ENCODE data around the gene KLF16. TPM values are rescaled to one million over a fixed set of nuclear protein-coding genes. Genes with fewer than 3 reads are reported as not detected.

KLF16 gene
- polyA plus RNA-seq, 1 donor, result 13.6 TPM

DNA sequence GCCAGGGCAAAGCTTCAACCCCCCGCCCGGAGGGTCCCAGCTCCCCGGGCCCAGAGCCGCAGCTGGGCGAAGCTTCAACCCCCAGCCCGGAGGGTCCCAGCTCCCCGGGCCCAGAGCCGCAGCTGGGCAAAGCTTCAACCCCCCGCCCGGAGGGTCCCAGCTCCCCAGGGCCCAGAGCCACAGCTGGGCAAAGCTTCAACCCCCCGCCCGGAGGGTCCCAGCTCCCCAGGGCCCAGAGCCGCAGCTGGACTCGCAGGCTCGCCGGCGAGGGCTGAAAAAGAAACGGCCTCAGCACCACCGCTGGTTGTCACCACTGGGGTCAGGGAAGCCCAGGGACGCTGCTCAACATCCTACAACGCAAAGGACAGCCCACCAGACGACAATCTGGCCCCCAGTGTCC lies 20.3 kb downstream of the KLF16 start:
- no peak for DNase-seq (ENCODE audit: low read depth)

DNA sequence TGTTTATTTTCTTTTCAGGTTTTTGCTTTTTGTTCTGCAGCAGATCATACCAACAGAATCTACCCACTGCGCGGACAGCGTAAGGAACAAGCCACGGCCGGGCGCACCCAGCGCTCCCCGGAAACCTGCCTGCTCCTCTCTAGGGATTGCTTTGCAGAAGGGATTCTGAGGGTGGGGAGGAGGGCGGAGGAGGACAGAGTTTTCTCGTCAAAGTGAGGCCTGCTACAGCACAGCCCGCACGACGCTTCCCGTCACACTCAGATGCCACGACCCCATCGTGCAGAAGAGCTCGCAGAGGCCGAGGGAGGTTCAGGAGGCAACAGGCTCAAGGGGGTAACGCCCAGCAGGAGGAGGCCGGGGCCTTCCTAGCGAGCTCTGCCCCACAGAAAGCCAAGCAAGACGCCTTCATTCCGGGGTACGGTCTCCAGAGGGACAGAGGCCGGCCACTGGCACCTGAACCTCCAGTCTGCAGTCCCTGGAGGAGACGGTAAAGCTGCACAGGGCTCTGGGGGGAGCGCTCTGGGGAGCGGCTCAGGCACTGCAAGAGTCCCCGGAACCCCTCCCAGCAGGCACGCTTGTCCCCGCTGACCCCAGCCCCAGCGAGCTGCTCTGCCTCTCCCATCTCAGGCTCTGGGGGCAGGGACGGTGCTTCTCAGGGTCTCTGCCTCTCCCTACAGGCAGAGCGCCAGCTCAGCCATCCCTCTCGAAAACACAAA lies 22.0 kb downstream of the KLF16 start:
- no peak for DNase-seq (ENCODE audit: low read depth)

DNA sequence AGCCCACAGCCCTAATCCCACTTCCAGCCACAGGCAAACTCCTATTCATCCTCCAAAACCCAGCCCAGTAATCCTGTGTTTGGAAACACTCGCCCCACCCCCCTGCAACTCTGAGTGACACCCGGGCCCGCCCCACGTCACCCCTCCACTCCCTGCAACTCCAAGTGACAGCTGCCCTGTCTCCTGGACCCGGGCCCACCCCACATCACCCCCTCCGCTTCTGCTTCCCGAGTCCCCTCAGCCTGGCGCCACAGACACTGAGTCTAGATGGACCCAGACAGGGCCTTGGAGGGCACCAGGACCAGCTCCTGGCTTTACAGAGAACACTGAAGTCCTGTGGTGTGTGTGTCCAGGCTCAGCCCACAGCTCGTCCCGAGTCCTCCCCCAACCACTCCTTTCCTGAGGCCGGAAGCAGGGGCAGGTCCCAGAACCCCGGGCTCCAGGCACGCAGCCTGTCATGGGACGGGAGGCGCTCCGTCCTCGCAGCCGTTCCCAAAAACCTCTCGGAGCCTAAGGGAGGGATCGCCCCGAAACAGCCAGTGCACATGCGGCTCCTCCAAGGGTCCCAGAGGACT lies 22.8 kb downstream of the KLF16 start:
- no peak for DNase-seq (ENCODE audit: low read depth)

DNA sequence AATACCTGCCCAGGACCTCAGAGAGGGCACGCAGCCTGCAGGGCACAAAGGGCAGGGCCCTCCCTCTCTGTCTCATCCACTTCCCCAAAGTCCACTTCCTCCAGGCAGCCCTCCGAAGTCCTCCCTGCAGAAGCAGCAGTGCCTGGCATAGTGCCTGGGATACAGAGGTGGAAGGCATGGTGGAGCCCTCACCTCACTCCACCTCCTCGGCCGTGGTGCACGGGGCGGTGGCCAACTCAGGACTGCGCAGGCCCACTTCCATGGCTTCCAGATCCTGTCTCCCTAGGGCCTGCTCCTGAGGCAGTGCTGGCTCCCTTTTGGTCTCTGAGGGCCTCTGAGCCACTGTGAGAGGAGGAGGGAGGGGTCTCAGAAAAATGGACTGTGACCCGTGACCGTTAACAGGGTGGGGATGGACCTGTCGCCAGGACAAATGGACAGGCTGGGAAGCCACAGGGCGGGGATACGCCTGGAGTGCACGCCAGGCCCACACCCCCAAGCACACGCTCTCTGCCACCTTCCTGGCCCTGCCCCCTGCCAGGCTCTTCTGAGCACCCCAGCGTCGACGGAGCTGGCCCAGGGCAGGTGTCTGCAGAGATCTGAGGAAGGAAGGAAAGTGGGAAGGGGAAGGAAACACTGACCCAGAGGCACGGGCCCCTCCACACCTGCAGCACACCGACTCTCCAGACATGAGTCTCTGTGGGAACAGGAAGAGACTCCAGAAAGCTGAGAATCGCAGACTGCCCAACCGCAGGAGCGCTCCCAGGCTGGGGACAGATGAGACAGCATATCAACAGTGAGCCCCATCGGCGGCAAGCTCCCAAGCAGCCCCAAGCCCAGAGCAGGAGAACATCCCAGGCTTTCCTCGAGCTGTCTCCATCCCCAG lies 23.5 kb downstream of the KLF16 start:
- no peak for DNase-seq (ENCODE audit: low read depth)

DNA sequence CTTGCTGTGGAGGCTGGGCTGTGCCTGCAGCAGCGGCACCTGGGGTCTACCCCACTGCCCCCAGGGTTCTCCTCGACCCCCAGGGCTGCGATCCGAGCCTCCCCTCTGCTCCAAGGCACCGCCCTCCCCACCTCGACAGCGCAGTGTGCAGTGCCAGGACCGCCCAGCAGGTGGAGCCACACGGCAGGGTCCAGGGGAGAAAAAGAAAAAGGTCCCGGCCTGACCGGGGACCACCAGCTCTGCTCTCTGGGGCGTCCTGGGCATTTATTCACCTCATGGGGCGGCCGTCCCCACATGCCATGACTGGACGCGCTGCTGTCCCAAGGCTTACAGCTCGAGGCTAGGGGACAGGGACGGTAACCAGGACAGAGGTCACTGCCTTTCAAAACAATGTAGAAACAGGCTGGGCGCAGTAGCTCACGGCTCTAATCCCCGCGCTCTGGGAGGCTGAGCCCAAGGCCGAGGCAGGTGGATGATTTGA lies 25.7 kb downstream of the KLF16 start:
- no peak for DNase-seq (ENCODE audit: low read depth)

DNA sequence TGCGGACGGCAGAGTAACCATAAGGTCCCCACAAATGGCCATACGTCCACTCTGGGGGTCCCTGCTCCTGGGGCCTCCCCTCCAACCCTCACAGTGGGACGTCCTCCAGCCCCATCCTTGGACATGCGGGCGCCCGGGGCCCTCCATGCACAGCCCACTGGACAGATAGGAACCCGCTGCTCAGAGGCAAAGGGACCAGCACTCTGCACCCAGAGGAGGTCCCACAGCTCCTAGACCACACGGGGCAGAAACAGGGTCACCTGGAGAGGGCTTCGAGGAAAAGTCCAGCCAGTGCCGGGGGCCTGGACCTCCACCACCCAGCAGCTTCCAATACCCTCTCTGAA lies 26.2 kb downstream of the KLF16 start:
- no peak for DNase-seq (ENCODE audit: low read depth)

DNA sequence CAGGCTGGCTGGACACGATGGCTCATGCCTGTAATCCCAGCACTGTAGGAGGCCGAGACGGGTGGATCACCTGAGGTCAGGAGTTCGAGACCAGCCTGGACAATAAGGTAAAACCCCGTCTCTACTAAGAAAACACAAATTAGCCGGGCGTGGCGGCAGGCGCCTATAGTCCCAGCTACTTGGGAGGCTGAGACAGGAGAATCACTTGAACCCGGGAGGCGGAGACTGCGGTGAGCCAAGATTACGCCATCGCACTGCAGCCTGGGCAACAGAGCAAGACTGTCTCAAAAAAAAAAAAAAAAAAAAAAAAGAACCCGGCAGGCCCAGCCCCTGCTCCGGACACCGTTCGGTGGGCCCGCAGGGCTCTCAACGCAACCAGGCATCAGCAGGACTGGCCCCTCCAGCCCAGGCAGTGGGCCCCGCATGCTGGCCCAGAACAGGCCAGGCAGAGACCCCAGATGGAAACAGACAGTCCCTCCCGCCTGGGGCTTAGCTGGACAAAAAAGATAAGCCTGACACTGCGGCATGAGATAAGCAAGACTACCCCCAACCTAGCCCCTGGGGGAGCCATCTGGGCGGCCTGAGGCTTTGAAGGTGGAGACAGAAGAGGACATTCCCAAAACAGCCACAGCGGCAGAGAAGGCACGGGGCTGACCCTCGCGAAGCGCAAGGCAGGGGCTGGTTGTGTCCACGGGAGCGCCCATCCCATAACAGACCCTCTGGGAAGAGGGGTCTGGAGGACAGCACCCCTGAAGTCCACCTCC lies 26.7 kb downstream of the KLF16 start:
- no peak for DNase-seq (ENCODE audit: low read depth)

DNA sequence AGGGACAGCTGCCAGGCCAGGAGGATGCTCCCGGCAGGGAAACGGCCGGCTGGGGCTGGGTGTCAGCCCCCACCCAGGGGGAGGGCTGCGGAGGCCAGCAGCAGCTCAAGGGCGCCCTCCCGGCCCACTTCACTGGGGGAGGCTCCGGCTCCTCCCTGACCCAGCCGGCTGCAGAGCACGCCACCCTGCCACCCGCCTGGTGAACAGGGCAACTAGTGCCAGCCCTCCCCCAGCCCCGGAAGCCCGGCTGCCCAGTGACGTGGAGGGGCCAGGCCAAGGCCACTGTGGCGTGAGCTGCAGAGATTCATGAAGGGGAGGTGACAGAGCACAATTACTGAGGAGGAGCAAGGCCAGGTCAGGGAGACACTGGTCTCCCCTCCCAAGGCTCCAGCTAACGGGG lies 29.8 kb downstream of the KLF16 start:
- DNase-seq (ENCODE audit: low read depth), result no peak

DNA sequence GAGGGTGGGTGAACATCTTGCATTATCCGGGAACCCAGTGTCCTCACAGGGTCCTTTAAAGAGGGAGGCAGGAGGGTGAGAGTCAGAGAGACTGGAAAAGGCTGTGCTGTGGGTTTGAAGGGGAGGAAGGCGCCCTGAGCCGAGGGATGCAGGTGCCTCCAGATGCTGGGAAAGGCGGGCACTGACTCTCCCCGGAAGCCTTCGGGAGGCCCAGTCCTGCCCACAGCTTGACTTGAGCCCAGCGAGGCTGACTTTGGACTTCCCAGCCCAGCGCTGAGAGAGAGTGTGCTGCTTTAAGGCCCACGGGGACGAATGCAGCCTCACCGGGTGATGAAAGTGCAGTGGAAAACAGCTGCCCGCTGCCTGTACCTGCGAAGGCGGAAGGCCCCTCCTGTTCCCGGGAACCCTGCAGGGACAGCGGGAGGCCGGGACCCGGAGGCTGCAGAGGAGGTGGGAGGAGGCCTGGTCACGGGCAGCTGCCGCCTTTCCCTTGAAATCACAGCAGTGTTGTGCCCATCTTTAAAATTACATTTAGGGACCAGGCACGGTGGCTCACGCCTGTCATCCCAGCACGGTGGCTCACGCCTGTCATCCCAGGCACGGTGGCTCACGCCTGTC lies 31.2 kb downstream of the KLF16 start:
- DNase-seq (ENCODE audit: low read depth), result no peak

DNA sequence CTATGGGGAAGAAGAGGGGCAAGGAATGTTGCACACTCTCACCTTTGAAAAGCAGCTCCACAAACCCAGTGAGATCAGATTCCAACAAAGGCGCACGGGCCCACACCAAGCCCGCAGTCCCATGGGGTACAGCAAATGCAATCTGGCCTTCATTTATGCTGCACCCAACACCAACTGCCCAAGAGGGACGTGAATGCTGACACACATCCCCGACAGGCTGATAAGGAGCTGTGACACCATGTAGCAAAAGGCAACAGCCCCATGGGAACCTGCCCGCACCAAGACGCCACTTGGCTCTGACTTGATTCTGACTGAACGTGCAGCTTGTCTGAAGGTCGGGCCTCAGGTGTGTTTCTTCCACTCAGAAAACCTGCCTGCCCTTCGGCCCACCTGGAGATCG lies 32.4 kb downstream of the KLF16 start:
- no peak for DNase-seq (ENCODE audit: low read depth)

DNA sequence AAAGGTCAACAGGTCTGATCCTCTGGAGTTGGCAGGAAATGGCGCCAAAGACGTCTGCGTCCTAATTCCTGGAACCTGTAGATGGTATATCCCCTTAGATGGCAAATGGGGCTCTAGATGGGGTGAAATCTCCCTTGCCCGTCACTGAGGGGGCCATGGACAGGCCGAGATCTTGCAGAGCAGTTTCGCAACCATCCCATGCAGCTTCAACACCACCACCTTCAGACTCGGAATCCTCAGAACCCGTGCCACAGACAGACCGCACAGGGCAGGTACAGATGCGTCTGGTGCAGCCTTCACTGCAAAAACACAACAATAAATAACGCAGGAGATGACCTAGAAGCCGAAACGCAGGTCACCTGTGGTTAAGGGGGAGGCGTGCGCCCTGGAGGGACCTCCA lies 32.8 kb downstream of the KLF16 start:
- DNase-seq (ENCODE audit: low read depth), result no peak

DNA sequence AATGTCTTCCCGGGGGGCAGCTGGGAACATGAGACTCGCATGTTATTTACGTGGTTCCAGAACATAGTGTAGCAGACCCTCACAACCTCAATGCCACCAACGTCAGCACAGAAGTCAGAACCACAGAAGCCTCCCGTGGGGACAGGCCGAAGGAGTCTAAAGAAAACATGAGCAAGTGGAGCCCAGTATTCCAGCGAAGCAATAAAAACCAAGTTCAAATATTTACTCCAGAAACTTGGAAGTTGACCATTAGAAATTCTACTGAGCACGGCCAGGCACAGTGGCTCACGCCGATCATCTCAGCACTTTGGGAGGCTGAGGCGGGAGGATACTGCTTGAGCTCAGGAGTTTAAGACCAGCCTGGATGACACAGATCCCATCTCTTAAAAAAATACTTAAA lies 33.4 kb downstream of the KLF16 start:
- DNase-seq (ENCODE audit: low read depth), result no peak

DNA sequence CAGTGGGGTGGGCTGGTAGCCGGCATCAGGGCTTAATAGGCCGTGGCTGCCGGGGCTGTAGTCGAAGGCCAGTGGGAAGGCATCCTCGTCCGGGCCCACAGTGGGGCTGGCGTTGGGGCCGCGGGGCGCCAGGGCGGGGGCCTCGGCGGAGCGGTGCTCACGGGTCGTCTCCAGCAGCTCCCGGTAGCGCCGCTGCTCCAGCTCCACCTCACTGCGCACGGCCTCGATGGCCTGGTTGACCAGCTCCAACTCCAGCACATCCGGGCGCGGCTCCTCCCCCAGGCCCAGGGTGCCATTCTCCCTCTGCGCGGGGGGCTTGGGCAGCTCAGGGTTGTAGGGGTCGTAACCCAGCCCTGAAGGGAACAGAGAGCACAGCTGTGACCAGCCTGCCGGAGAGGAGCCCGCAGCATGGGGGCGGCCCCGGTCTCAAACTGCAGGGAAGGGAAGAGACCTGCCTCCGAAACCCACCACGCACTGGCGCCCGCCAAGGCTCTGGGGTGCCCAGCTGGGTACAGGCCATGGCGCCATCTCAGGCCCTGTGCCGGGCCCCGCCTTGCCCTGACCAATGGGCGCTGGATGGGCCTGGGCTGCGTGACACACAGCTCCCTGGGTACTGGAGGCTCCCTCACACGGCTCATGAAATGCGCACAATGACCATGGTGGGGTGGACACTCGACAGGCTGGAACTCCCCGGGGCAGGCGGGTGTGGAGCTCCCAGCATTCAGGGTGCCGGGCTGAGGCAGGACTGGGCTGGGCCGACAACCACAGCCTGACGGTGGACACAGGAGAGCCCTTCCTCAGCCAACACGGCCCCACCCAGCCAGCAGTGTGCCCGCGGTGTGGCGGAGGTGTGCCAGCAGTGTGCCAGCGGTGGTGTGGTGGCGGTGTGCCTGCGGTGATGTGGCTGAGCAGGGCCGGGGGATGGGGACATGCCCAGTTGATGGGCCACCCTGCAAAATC lies 34.8 kb downstream of the KLF16 start:
- DNase-seq (ENCODE audit: low read depth), result no peak

DNA sequence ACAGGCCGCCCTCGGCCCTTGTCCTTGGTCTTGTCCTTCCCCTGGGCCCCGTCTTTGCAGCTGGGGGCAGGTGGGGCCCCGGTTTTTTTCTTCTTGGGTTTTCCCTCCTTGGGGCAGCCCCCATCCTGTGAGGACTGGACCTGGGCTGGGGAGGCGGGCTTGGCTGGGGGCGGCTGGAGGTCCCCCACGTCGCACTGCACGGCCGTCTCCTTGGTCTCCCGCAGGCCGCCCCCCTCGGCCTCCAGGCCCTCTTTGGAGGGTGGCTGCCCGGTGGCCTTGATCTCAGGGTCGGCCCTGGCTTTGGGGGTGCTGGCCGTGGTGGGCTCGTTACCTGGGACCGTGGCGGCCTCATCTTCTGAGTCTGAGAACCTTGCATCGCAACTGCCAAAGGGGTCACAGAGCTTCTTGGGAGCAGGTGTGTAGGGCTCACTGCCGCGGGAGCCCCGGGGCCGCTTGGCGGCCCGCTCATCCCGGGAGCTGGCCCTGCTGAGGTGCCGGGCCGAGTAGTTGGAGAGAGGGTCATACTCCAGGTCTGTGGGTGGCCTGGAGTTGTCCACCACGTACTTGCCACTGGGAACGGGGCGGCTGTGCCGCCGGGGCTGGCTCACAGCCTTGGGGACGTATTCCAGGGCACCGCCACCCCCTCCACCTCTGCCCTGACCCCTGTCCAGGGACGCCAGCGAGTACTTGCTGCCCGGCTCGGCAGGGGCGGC lies 35.7 kb downstream of the KLF16 start:
- DNase-seq (ENCODE audit: low read depth), result no peak

DNA sequence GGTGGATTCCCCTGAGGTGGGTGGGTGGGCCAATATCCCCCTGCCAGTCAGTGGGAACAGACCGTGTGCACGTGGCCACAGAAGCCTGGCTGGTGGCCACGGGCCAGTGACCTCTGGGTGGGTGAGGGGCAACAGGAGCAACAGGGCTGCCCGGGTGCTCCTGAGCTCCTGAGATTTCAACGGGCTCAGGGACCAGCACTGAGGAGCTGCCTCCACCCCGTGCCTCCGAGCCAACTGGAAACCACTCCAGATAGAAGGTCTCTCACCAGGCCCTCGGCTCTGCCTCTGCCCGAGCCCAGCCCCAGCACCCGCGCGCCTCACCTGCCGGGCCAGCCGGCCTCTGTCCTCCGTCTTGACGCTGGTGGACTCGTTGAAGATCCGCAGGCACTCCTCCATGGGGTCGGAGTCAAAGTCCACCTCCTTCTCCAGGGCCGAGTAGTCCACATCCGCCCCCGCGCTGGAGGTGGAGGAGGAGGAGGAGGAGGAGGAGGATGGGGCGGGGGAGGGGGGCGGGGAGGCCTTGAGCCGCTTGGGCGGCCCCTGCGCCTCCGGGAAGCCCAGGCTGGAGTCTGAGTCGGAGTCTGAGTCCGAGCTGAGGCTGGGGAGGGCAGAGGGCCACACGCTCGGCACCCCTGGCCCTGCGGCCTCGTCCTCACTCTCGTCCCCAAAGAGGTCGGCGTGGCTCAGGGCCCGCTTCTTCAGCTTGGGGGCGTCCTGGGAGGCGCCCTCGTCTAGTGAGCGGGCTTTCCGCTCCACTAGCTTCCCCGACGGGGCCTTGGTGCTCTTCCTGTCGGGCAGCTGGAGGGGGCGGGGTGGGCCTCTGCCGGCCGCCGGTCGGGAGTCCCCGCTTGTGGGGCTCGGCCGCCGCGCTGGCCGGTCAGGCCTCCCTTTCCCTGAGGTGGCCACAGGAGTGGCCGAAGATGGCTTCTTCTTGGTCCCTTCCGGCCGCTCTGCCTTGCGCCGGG lies 36.5 kb downstream of the KLF16 start:
- DNase-seq (ENCODE audit: low read depth), result no peak

DNA sequence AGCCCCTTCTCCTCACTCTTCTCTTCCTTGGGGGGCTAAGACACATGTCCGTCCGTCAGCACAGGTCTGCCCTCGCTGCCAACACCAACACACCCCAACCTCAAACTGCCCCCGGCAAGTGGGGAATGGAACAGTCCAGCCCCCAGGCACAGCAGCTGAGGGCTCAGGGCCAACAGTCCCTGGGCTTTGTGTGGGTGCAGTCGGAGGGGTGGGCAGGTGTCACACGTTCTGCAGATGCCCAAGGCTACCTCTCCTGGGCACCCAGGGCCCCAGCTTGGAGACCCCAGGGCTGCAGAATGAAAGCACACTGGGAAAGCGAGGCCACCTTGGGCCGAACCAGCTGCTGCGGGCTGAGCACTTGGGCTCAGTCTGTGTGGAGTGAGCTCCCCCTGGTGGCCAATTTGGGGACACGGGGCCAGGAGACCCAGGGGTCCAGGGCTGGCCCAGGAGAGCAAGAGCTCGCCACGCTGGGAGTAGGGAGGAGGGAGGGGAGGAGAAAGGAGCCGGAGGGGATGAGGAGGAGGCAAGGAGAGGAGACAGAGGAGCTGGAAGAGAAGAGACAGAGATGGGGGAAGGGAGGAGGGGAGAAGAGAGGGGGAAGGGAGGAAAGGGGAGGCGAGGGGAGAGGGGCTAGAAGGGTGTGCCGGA lies 37.3 kb downstream of the KLF16 start:
- DNase-seq (ENCODE audit: low read depth), result peak; percentile 29

DNA sequence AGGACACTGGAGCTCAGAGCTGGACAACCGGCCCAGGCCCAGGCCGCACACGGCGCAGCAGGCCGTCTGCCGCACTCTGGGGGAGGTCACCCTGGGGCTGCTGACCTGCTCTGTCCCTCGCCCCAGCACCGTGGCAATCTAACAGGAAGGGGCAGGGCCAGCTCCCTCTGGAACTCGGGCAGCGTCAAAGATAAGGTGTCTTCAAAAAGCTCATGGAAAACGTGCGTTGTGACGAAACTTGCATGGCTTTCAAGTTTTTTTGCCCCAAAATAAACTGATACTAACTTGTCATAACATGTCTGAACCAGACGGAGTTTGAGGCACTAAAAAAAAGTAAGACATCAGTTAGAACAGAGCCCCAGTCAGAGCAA lies 39.1 kb downstream of the KLF16 start:
- no peak for DNase-seq (ENCODE audit: low read depth)
